ENCODE results near the gene ARGFX. TPM values are rescaled to one million over a fixed set of nuclear protein-coding genes. Genes with fewer than 3 reads are reported as not detected.

The ARGFX gene
- total RNA-seq, 2 experiments from 2014 or later, result not detected

Other genes starting within 250 kb of the ARGFX start
- 10 to 100 TPM; 22.3 to 25.9 TPM for gene POLQ, start 22.0 kb upstream of the ARGFX start, total RNA-seq
- not detected for gene FBXO40, start 25.4 kb downstream of the ARGFX start, total RNA-seq
- 100 to 1,000 TPM; 316 to 318 TPM for gene HCLS1, start 93.0 kb downstream of the ARGFX start, total RNA-seq
- 10 to 100 TPM; 36.4 to 41.3 TPM for gene GOLGB1, start 181.8 kb downstream of the ARGFX start, total RNA-seq